H1 (cell line): Measurements from ENCODE around the gene GPC1. TPM values are rescaled to one million over a fixed set of nuclear protein-coding genes. Genes with fewer than 3 reads are reported as not detected.

ENCODE experiments used
- CTCF ChIA-PET: fragments of 300-600 bp; sonication (Branson Sonifier 250); formaldehyde crosslinking; loops from one replicate; lab custom pipeline; 2021; ENCODE audit not compliant: partially characterized antibody; lab: Charles Lee
- POLR2A ChIA-PET: fragments of 300-600 bp; sonication (Branson Sonifier 250); formaldehyde crosslinking; loops from one replicate; lab custom pipeline; 2021; ENCODE audit warnings: inconsistent platforms; ENCODE audit not compliant: partially characterized antibody; lab: Charles Lee
- DNase-seq, 2 experiments: peaks; one replicate each; pipeline versions ENCODE4 v3.0.0 to v3.0.0-alpha.2; 2010 to 2022; ENCODE audit warnings: low spot score in 2 of 2, low read depth in 1 of 2, mixed read lengths in 1 of 2
- FAIRE-seq: peaks from 2 replicates; lab custom pipeline; 2011; peaks lifted over from hg19 to GRCh38; lab: Jason Lieb, UNC
- H2AFZ ChIP-seq: 2 replicates; pipeline ENCODE4 v1.8.1; 2012; ENCODE audit warnings: low read length, inconsistent platforms
- H2AK5ac ChIP-seq: 2 replicates; pipeline ENCODE4 v1.6.1; 2013; ENCODE audit warnings: low read depth, low read length
- H2BK120ac ChIP-seq: replicated peaks from 2 replicates; pipeline ENCODE3; 2013; ENCODE audit warnings: low read depth, low read length, inconsistent platforms
- H2BK12ac ChIP-seq: 2 replicates; pipeline ENCODE4 v1.6.1; 2013; ENCODE audit warnings: low read depth, low read length
- H2BK15ac ChIP-seq: 2 replicates; pipeline ENCODE4 v1.6.1; 2013; ENCODE audit warnings: low read length
- H2BK20ac ChIP-seq: 2 replicates; pipeline ENCODE4 v1.6.1; 2013; ENCODE audit warnings: low read length
- H2BK5ac ChIP-seq: 2 replicates; pipeline ENCODE4 v1.6.1; 2013; ENCODE audit warnings: low read depth, low read length
- H3K14ac ChIP-seq: 2 replicates; pipeline ENCODE4 v1.6.1; 2013; ENCODE audit warnings: inconsistent platforms; ENCODE audit not compliant: insufficient read length
- H3K18ac ChIP-seq: 2 replicates; pipeline ENCODE4 v1.6.1; 2013; ENCODE audit warnings: low read length; ENCODE audit errors: extremely low read depth
- H3K23ac ChIP-seq: 2 replicates; pipeline ENCODE4 v1.6.1; 2013; ENCODE audit warnings: inconsistent platforms; ENCODE audit not compliant: insufficient read length
- H3K23me2 ChIP-seq: 2 replicates; pipeline ENCODE4 v1.6.1; 2013; ENCODE audit warnings: low read depth, low read length
- H3K27ac ChIP-seq: 2 replicates; pipeline ENCODE4 v1.6.1; 2011; ENCODE audit warnings: low read depth, low read length, inconsistent platforms
- H3K27me3 ChIP-seq, 4 experiments: replicated peaks in 1 of 4; 1 replicate in 1 of 4; 2 replicates in 3 of 4; pipeline versions ENCODE4 v1.6.1 to v1.8.1; 2011 to 2013; ENCODE audit warnings: low read length in 3 of 4, mild to moderate bottlenecking in 3 of 4, inconsistent platforms in 2 of 4, mixed read lengths in 2 of 4, moderate library complexity in 1 of 4; ENCODE audit not compliant: control insufficient read depth in 3 of 4, insufficient read depth in 3 of 4; ENCODE audit errors: extremely low read depth in 1 of 4
- H3K36me3 ChIP-seq, 4 experiments: 2 replicates each; pipeline versions ENCODE4 v1.6.1 to v1.8.1; 2011 to 2013; ENCODE audit warnings: mild to moderate bottlenecking in 4 of 4, low read length in 3 of 4, moderate library complexity in 2 of 4, control low read depth in 1 of 4, inconsistent platforms in 1 of 4; ENCODE audit not compliant: insufficient read depth in 4 of 4, control insufficient read depth in 2 of 4
- H3K4ac ChIP-seq: replicated peaks from 2 replicates; pipeline ENCODE3; 2013; ENCODE audit warnings: low read length, low read depth, mixed read lengths, inconsistent platforms; ENCODE audit not compliant: insufficient read length
- H3K4me1 ChIP-seq, 4 experiments: replicated peaks in 1 of 4; 1 replicate in 1 of 4; 2 replicates in 3 of 4; pipeline versions ENCODE4 v1.6.1 to v1.8.1; 2011 to 2013; ENCODE audit warnings: low read length in 3 of 4, inconsistent platforms in 2 of 4, mixed read lengths in 1 of 4; ENCODE audit not compliant: insufficient read depth in 4 of 4, control insufficient read depth in 3 of 4
- H3K4me2 ChIP-seq, 2 experiments: 2 replicates each; pipeline versions ENCODE4 v1.6.1 to v1.8.1; 2011 to 2013; ENCODE audit warnings: low read depth in 2 of 2, low read length in 2 of 2, control low read depth in 1 of 2, inconsistent platforms in 1 of 2, mild to moderate bottlenecking in 1 of 2; ENCODE audit not compliant: insufficient read depth in 1 of 2
- H3K4me3 ChIP-seq, 4 experiments: fragments of 200-600, 300-600 bp in 1 of 4; sonication (generic), shearing (Covaris generic), sonication (Bioruptor Twin) in 1 of 4; 2 replicates each; pipeline versions ENCODE4 v1.5.1 to v1.8.1; 2011 to 2016; ENCODE audit warnings: low read length in 4 of 4, low read depth in 3 of 4, control low read depth in 2 of 4, inconsistent platforms in 2 of 4, mild to moderate bottlenecking in 2 of 4, mixed read lengths in 1 of 4, moderate library complexity in 1 of 4; ENCODE audit not compliant: insufficient read depth in 2 of 4; ENCODE audit errors: extremely low read depth in 1 of 4
- H3K56ac ChIP-seq: replicated peaks from 2 replicates; pipeline ENCODE3; 2013; ENCODE audit warnings: low read depth, mild to moderate bottlenecking, mixed read lengths, low read length, inconsistent platforms; ENCODE audit not compliant: insufficient read length
- H3K79me1 ChIP-seq: 2 replicates; pipeline ENCODE4 v1.6.1; 2013; ENCODE audit warnings: low read depth, low read length, control low read depth
- H3K79me2 ChIP-seq, 2 experiments: 2 replicates each; pipeline versions ENCODE4 v1.6.1 to v1.8.1; 2012 to 2013; ENCODE audit warnings: low read length in 2 of 2, mild to moderate bottlenecking in 2 of 2, inconsistent platforms in 1 of 2; ENCODE audit not compliant: insufficient read depth in 2 of 2, control insufficient read depth in 1 of 2
- H3K9ac ChIP-seq, 4 experiments: replicated peaks in 1 of 4; 1 replicate in 1 of 4; 2 replicates in 3 of 4; pipeline versions ENCODE4 v1.6.1 to v1.8.1; 2011 to 2013; ENCODE audit warnings: low read depth in 3 of 4, low read length in 3 of 4, control low read depth in 2 of 4, mild to moderate bottlenecking in 2 of 4, moderate library complexity in 2 of 4, inconsistent platforms in 1 of 4; ENCODE audit errors: extremely low read depth in 1 of 4
- H3K9me3 ChIP-seq, 2 experiments: 2 replicates each; pipeline versions ENCODE4 v1.6.1 to v1.8.1; 2012 to 2013; ENCODE audit warnings: mild to moderate bottlenecking in 2 of 2, moderate library complexity in 2 of 2, control low read depth in 1 of 2, inconsistent platforms in 1 of 2, low read depth in 1 of 2, low read length in 1 of 2, mixed read lengths in 1 of 2; ENCODE audit not compliant: insufficient read depth in 2 of 2
- H4K20me1 ChIP-seq, 2 experiments: replicated peaks in 1 of 2; 2 replicates each; pipeline versions ENCODE3 to v1.8.1; 2011 to 2013; ENCODE audit warnings: inconsistent platforms in 2 of 2, low read length in 2 of 2, mild to moderate bottlenecking in 1 of 2; ENCODE audit not compliant: insufficient read depth in 2 of 2, control insufficient read depth in 1 of 2
- H4K5ac ChIP-seq: 2 replicates; pipeline ENCODE4 v1.6.1; 2013; ENCODE audit warnings: low read length, low read depth, mixed read lengths, inconsistent platforms; ENCODE audit not compliant: insufficient read length
- H4K8ac ChIP-seq: 2 replicates; pipeline ENCODE4 v1.8.0; 2013; ENCODE audit warnings: mild to moderate bottlenecking, moderate library complexity, low read length, inconsistent platforms; ENCODE audit not compliant: insufficient read depth; ENCODE audit errors: extremely low read depth
- H4K91ac ChIP-seq: replicated peaks from 2 replicates; pipeline ENCODE3; 2013; ENCODE audit warnings: low read length, mixed read lengths, inconsistent platforms; ENCODE audit not compliant: insufficient read length
- CEBPB ChIP-seq: IDR thresholded peaks from 2 replicates; pipeline ENCODE4 v1.6.1; 2012; ENCODE audit warnings: low read depth, low read length
- HDAC2 ChIP-seq, 2 experiments: fragments of 300-600 bp in 1 of 2; sonication (generic) in 1 of 2; IDR thresholded peaks; 2 replicates each; pipeline ENCODE4 v1.6.1; 2011 to 2012; ENCODE audit warnings: low read depth in 2 of 2, low read length in 2 of 2, mild to moderate bottlenecking in 2 of 2, moderate library complexity in 2 of 2, borderline replicate concordance in 1 of 2, inconsistent platforms in 1 of 2
- NANOG ChIP-seq: IDR thresholded peaks from 2 replicates; pipeline ENCODE4 v1.6.1; 2011; ENCODE audit warnings: low read length, low read depth, mild to moderate bottlenecking, inconsistent platforms; ENCODE audit not compliant: insufficient read depth, poor library complexity, severe bottlenecking
- SIRT6 ChIP-seq: IDR thresholded peaks from one replicate; pipeline ENCODE4 v1.7.1; 2012; ENCODE audit warnings: low read length, inconsistent platforms
- TAF1 ChIP-seq: IDR thresholded peaks from 2 replicates; pipeline ENCODE4 v1.6.1; 2011; ENCODE audit warnings: mild to moderate bottlenecking, low read depth, low read length
- WGBS, 2 experiments: shearing (Covaris generic) in 1 of 2; methylation state at CpG; one replicate each; pipeline versions ENCODE4 v1.1.6 to v1.1.7; 2013 to 2015; ENCODE audit warnings: low lambda C conversion rate in 2 of 2, mixed read lengths in 2 of 2, inconsistent platforms in 1 of 2, low coverage in 1 of 2, missing lambda C conversion rate in 1 of 2; ENCODE audit not compliant: insufficient replicate concordance in 2 of 2, insufficient coverage in 1 of 2, insufficient read length in 1 of 2; ENCODE audit errors: extremely low coverage in 1 of 2, missing lambda C conversion rate in 1 of 2; 5-methylcytosine and 5-hydroxymethylcytosine counted together
- polyA plus RNA-seq, 7 experiments: library from polyadenylated mRNA; depleted of rRNA in 3 of 7; stranded (reverse) in 5 of 7; unstranded in 2 of 7; fragments of >200 nt in 5 of 7; fragments of 200-250 nt in 2 of 7; gene quantifications; 1 replicate in 5 of 7; 2 replicates in 1 of 7; 4 replicates in 1 of 7; pipeline versions ENCODE4 v1.2.1 to v1.2.3, GENCODE V29; 2011 to 2013; ENCODE audit warnings: missing spikeins in 2 of 7, mixed read lengths in 2 of 7
- total RNA-seq: library from RNA; stranded (reverse); fragmentation: NEBNext Ultra II Directional; extraction: Animal tissue kit (Norgen Biotek cat#: 25700); gene quantifications from 2 replicates; pipeline ENCODE4 v1.2.1, GENCODE V29; 2021

Gene GPC1
- total and polyA plus RNA-seq, 2 of the 8 experiments (the other 6 are each of a cell fraction or from before 2014, with no cell fraction given): 21.9 to 28.3 TPM

- Histone ChIP-seq H2BK20ac (no peak overlapping the region), H2BK5ac (no peak overlapping the region), H2BK12ac (no peak overlapping the region), H3K36me3 (no peaks in the 10 kb centered on the region), H3K4ac (no peak overlapping the region), H3K14ac (no peak overlapping the region), H3K4me3 (no peak overlapping the region), H3K23ac (no peak overlapping the region), H3K4me1 (no peaks in the 10 kb centered on the region), H3K9ac (no peak overlapping the region), H2BK120ac (no peak overlapping the region), H3K56ac (no peak overlapping the region), H3K4me2 (no peak overlapping the region), H3K27me3 (peaks cover 0 to 2% (median 0%) of the 10 kb centered on the region in 4 experiments; a peak in 1 of 7 replicates), H3K23me2 (peaks cover 6% of the 10 kb centered on the region; the same call in 1 of the 2 replicates), H3K9me3 (no peaks in the 10 kb centered on the region), H2AK5ac (no peak overlapping the region), H4K5ac (no peak overlapping the region), H4K20me1 (peaks cover 0 to 3% of the 10 kb centered on the region in 2 experiments), H4K91ac (no peak overlapping the region), H3K79me1 (no peaks in the 10 kb centered on the region), H2AFZ (no peak overlapping the region), H3K18ac (no peak overlapping the region; the same call in 1 of the 2 replicates), H3K79me2 (no peaks in the 10 kb centered on the region), H2BK15ac (no peak overlapping the region), H3K27ac (no peak overlapping the region), H4K8ac (no peak overlapping the region)
- TF ChIP-seq NANOG (no peak), HDAC2 (IDR thresholded peaks at IDR 0.05; ENCODE audit: borderline replicate concordance in 1 of 2, low read depth in 2 of 2, low read length in 2 of 2) (no peak), SIRT6 (no peak), TAF1 (no peak), CEBPB (0 out of 2 replicates have a peak, but pooled peaks have one; percentile 11)
- DNase-seq: no peak
- 58% methylated on average over 7 of the region's 12 CpGs; no CpG with 5 or more reads in 1 of the 2 experiments for WGBS, 2 experiments
- CTCF ChIA-PET: no interaction called here
- no peak for FAIRE-seq
- POLR2A ChIA-PET: no interaction called here
Observed at GRCh38 chr2:240509667-240510512, 74.4 kb downstream of the GPC1 start.
